Left colon (tissue), 2 donors: ENCODE data around the gene RGS17. TPM values are rescaled to one million over a fixed set of nuclear protein-coding genes. Genes with fewer than 3 reads are reported as not detected.
A peak's percentile ranks its signal among the peaks of the same experiment; 100 is the strongest.
"Not testable (repeated sequence)": the region's sequence is repeated elsewhere in the genome, so short reads cannot be mapped to it uniquely, and the experiment has no call there.

Experiments
- ATAC-seq: fragments of 200-7000 bp; cut with Tn5 transposase; one replicate; pipeline ENCODE4 v1.9.1; 2020; ENCODE audit warnings: mild to moderate bottlenecking, moderate library complexity
- DNase-seq, 2 donors: peaks; one replicate each; pipeline ENCODE4 v3.0.0-alpha.2; 2020
- intact Hi-C, 2 donors: fragments of 100-400 bp; cut with DNase I in 1 of 2; cut with micrococcal nuclease in 1 of 2; formaldehyde crosslinking; loops; one replicate each; pipeline versions ENCODE4 v1.11.2 to v1.14.0; 2022; cut with DNase I, micrococcal nuclease
- total RNA-seq, 2 donors: library from RNA; stranded (reverse); fragmentation: NEBNext Ultra II Directional; extraction: Animal tissue kit (Norgen Biotek cat#: 25700); gene quantifications; one replicate each; pipeline ENCODE4 v1.2.1, GENCODE V29; 2021
- donor health status: DM: no; HTN: no; CAD: no.
- donor health status: DM: yes; HTN: yes; CAD: no.

Gene RGS17
- total RNA-seq, 2 donors from 2014 or later = 0.40 to 0.61 TPM

- intact Hi-C loops = no loop called here
- DNase-seq (no peak), ATAC-seq (no peak)
Observed at GRCh38 chr6:153013438-153013837, 117.6 kb downstream of the RGS17 start.

GRCh38 chr6:153012856-153013255, 118.2 kb downstream of the RGS17 start:
- intact Hi-C loops = no loop called here
- ATAC-seq (no peak), DNase-seq (no peak)

- ATAC-seq = peak; percentile 17
- intact Hi-C loops = no loop called here
- no peak for DNase-seq
Observed at GRCh38 chr6:153003366-153003690, 127.8 kb downstream of the RGS17 start.

GRCh38 chr6:153002613-153003365, 128.3 kb downstream of the RGS17 start, which contains the start of gene MTRF1L:
Gene MTRF1L, minus strand, starts transcription at chr6:153002709. Its CDS starts 24 bp downstream, at chr6:153002685.
- ATAC-seq (peak; percentile 98), DNase-seq (peak; percentile 95 to 96)
- intact Hi-C loops = no loop called here

GRCh38 chr6:153001767-153002612, 129.1 kb downstream of the RGS17 start:
- DNase-seq (peak; percentile 26 to 31), ATAC-seq (peak; percentile 26)
- intact Hi-C loops = no loop called here

GRCh38 chr6:153000790-153001189, 130.3 kb downstream of the RGS17 start:
- ATAC-seq, DNase-seq, intact Hi-C loops: not testable (repeated sequence)

- DNase-seq = no peak
- no peak for ATAC-seq
- intact Hi-C loops = no loop called here
Observed at GRCh38 chr6:153000243-153000642, 130.8 kb downstream of the RGS17 start.

GRCh38 chr6:152999538-152999937, 131.5 kb downstream of the RGS17 start:
- ATAC-seq, intact Hi-C loops, DNase-seq: not testable (repeated sequence)

GRCh38 chr6:152993847-152994246, 137.2 kb downstream of the RGS17 start:
- no peak for DNase-seq
- intact Hi-C loops = no loop called here
- ATAC-seq = no peak

GRCh38 chr6:152993431-152993830, 137.7 kb downstream of the RGS17 start:
- intact Hi-C loops = no loop called here
- no peak for ATAC-seq
- no peak for DNase-seq

GRCh38 chr6:152986978-152987377, 144.1 kb downstream of the RGS17 start:
- intact Hi-C loops = no loop called here
- ATAC-seq (no peak), DNase-seq (no peak)

GRCh38 chr6:152985300-152985699, 145.8 kb downstream of the RGS17 start:
- DNase-seq, intact Hi-C loops, ATAC-seq: not testable (repeated sequence)

- ATAC-seq (no peak), DNase-seq (no peak)
- intact Hi-C loops = no loop called here
Observed at GRCh38 chr6:152984513-152984872, 146.6 kb downstream of the RGS17 start.

GRCh38 chr6:152983637-152984512, 147.2 kb downstream of the RGS17 start:
- intact Hi-C loops = no loop called here
- peak; percentile 83 to 86 for DNase-seq
- peak; percentile 18 for ATAC-seq

- ATAC-seq (peak; percentile 95), DNase-seq (peak; percentile 97 to 98)
Observed at GRCh38 chr6:152982904-152983636, 148.0 kb downstream of the RGS17 start, which contains the start of gene FBXO5. Gene FBXO5, minus strand, starts transcription at chr6:152983041. Its CDS starts 82 bp downstream, at chr6:152982959.

GRCh38 chr6:152981989-152982903, 148.8 kb downstream of the RGS17 start:
- peak; percentile 25 to 35 for DNase-seq
- intact Hi-C loops = no loop called here
- ATAC-seq = no peak

More at GRCh38 chr6:152982904-152983636, 148.0 kb downstream of the RGS17 start, which contains the start of gene FBXO5:
- intact Hi-C loops = no loop called here

- no peak for DNase-seq
- intact Hi-C loops = no loop called here
- no peak for ATAC-seq
Observed at GRCh38 chr6:152981219-152981618, 149.9 kb downstream of the RGS17 start.
